H1 (cell line): Measurements from ENCODE around the gene TXNDC12. TPM values are rescaled to one million over a fixed set of nuclear protein-coding genes. Genes with fewer than 3 reads are reported as not detected.

Experiments
- EP300 ChIP-seq, 2 experiments: IDR thresholded peaks; 1 replicate in 1 of 2; 2 replicates in 1 of 2; pipeline ENCODE4 v1.6.1; 2011 to 2012; ENCODE audit warnings: low read depth in 2 of 2, low read length in 2 of 2, mild to moderate bottlenecking in 2 of 2, borderline replicate concordance in 1 of 2, inconsistent platforms in 1 of 2, moderate library complexity in 1 of 2
- polyA plus RNA-seq, 7 experiments: library from polyadenylated mRNA; depleted of rRNA in 3 of 7; stranded (reverse) in 5 of 7; unstranded in 2 of 7; fragments of >200 nt in 5 of 7; fragments of 200-250 nt in 2 of 7; gene quantifications; 1 replicate in 5 of 7; 2 replicates in 1 of 7; 4 replicates in 1 of 7; pipeline versions ENCODE4 v1.2.1 to v1.2.3, GENCODE V29; 2011 to 2013; ENCODE audit warnings: missing spikeins in 2 of 7, mixed read lengths in 2 of 7
- total RNA-seq: library from RNA; stranded (reverse); fragmentation: NEBNext Ultra II Directional; extraction: Animal tissue kit (Norgen Biotek cat#: 25700); gene quantifications from 2 replicates; pipeline ENCODE4 v1.2.1, GENCODE V29; 2021
- TF ChIP-seq, protein P1 (sequence below): fragments of 300-600 bp; sonication (generic); IDR thresholded peaks from 2 replicates; pipeline ENCODE4 v1.7.1; 2012; ENCODE audit warnings: low read length, moderate library complexity, mild to moderate bottlenecking, inconsistent platforms; ENCODE audit not compliant: insufficient replicate concordance

Gene TXNDC12
- total and polyA plus RNA-seq, 2 of the 8 experiments (the other 6 are each of a cell fraction or from before 2014, with no cell fraction given) = 35.2 to 89.8 TPM

DNA sequence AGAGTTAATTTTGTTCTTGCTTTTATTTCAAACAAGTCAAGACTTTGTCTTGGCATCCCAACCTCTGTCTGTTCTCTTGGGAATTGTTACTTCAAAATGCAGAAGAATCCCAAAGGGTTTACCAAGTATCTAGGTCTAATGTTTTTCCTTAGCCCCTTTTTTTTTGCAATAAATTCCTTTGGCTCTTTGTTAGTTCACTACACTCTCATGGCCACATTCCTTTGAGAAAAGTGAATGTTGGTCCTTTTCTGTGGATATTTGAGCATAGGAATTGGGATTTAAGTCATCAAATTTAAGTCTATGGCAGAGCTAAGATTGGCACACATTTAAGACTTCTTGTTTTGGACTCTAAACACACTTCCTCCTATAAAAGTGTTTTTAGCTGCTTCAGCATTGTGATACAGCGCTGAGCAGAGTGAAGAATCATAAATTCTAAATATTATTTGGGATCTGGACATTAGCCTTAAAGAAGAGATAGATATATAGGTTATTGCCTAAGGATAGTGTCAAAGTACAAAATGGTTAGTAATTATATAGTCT, 3.0 kb upstream of the TXNDC12 start (continued):
- TF ChIP-seq, protein P1, sequence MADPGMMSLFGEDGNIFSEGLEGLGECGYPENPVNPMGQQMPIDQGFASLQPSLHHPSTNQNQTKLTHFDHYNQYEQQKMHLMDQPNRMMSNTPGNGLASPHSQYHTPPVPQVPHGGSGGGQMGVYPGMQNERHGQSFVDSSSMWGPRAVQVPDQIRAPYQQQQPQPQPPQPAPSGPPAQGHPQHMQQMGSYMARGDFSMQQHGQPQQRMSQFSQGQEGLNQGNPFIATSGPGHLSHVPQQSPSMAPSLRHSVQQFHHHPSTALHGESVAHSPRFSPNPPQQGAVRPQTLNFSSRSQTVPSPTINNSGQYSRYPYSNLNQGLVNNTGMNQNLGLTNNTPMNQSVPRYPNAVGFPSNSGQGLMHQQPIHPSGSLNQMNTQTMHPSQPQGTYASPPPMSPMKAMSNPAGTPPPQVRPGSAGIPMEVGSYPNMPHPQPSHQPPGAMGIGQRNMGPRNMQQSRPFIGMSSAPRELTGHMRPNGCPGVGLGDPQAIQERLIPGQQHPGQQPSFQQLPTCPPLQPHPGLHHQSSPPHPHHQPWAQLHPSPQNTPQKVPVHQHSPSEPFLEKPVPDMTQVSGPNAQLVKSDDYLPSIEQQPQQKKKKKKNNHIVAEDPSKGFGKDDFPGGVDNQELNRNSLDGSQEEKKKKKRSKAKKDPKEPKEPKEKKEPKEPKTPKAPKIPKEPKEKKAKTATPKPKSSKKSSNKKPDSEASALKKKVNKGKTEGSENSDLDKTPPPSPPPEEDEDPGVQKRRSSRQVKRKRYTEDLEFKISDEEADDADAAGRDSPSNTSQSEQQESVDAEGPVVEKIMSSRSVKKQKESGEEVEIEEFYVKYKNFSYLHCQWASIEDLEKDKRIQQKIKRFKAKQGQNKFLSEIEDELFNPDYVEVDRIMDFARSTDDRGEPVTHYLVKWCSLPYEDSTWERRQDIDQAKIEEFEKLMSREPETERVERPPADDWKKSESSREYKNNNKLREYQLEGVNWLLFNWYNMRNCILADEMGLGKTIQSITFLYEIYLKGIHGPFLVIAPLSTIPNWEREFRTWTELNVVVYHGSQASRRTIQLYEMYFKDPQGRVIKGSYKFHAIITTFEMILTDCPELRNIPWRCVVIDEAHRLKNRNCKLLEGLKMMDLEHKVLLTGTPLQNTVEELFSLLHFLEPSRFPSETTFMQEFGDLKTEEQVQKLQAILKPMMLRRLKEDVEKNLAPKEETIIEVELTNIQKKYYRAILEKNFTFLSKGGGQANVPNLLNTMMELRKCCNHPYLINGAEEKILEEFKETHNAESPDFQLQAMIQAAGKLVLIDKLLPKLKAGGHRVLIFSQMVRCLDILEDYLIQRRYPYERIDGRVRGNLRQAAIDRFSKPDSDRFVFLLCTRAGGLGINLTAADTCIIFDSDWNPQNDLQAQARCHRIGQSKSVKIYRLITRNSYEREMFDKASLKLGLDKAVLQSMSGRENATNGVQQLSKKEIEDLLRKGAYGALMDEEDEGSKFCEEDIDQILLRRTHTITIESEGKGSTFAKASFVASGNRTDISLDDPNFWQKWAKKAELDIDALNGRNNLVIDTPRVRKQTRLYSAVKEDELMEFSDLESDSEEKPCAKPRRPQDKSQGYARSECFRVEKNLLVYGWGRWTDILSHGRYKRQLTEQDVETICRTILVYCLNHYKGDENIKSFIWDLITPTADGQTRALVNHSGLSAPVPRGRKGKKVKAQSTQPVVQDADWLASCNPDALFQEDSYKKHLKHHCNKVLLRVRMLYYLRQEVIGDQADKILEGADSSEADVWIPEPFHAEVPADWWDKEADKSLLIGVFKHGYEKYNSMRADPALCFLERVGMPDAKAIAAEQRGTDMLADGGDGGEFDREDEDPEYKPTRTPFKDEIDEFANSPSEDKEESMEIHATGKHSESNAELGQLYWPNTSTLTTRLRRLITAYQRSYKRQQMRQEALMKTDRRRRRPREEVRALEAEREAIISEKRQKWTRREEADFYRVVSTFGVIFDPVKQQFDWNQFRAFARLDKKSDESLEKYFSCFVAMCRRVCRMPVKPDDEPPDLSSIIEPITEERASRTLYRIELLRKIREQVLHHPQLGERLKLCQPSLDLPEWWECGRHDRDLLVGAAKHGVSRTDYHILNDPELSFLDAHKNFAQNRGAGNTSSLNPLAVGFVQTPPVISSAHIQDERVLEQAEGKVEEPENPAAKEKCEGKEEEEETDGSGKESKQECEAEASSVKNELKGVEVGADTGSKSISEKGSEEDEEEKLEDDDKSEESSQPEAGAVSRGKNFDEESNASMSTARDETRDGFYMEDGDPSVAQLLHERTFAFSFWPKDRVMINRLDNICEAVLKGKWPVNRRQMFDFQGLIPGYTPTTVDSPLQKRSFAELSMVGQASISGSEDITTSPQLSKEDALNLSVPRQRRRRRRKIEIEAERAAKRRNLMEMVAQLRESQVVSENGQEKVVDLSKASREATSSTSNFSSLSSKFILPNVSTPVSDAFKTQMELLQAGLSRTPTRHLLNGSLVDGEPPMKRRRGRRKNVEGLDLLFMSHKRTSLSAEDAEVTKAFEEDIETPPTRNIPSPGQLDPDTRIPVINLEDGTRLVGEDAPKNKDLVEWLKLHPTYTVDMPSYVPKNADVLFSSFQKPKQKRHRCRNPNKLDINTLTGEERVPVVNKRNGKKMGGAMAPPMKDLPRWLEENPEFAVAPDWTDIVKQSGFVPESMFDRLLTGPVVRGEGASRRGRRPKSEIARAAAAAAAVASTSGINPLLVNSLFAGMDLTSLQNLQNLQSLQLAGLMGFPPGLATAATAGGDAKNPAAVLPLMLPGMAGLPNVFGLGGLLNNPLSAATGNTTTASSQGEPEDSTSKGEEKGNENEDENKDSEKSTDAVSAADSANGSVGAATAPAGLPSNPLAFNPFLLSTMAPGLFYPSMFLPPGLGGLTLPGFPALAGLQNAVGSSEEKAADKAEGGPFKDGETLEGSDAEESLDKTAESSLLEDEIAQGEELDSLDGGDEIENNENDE = no peak
- no peak for TF ChIP-seq EP300 (IDR thresholded peaks at IDR 0.05; ENCODE audit: borderline replicate concordance in 1 of 2, low read depth in 2 of 2, low read length in 2 of 2)
